OCI-LY3 (cell line): ENCODE results near the gene ALDH1L1.

Source experiments
- H2AFZ ChIP-seq: fragments of 200-600, 300-600 bp; shearing (Covaris generic); 2 replicates; pipeline ENCODE4 v1.6.0; 2014; ENCODE audit warnings: antibody characterized with exemption, low read depth, low read length
- H3K27ac ChIP-seq: fragments of 200-600, 300-600 bp; sonication (generic); 2 replicates; pipeline ENCODE4 v1.5.1; 2014; ENCODE audit warnings: mild to moderate bottlenecking, low read length, moderate library complexity, mixed read lengths
- H3K27me3 ChIP-seq: fragments of 200-600, 300-600 bp; sonication (generic); 2 replicates; pipeline ENCODE4 v1.6.1; 2014; ENCODE audit warnings: low read depth, low read length, mixed read lengths
- H3K36me3 ChIP-seq: fragments of 200-600, 300-600 bp; sonication (generic); replicated peaks from 2 replicates; pipeline ENCODE3; 2014; ENCODE audit warnings: low read depth, low read length, mixed read lengths
- H3K4me1 ChIP-seq: fragments of 300-600, 200-600 bp; sonication (generic); 2 replicates; pipeline ENCODE4 v1.6.1; 2014; ENCODE audit warnings: low read length, mixed read lengths
- H3K4me2 ChIP-seq: fragments of 200-600, 300-600 bp; sonication (generic); 2 replicates; pipeline ENCODE4 v1.6.1; 2014; ENCODE audit warnings: low read length, mixed read lengths
- H3K4me3 ChIP-seq: fragments of 300-600, 200-600 bp; sonication (generic); 2 replicates; pipeline ENCODE4 v1.5.1; 2014; ENCODE audit warnings: antibody characterized with exemption, mild to moderate bottlenecking, low read length, moderate library complexity
- H3K79me2 ChIP-seq: fragments of 300-600, 200-600 bp; shearing (Covaris generic); 2 replicates; pipeline ENCODE4 v1.6.1; 2014; ENCODE audit warnings: mild to moderate bottlenecking, low read length, mixed read lengths
- H3K9ac ChIP-seq: fragments of 300-600, 200-600 bp; shearing (Covaris generic); 2 replicates; pipeline ENCODE4 v1.6.0; 2014; ENCODE audit warnings: mild to moderate bottlenecking, low read length, moderate library complexity
- H3K9me3 ChIP-seq: fragments of 200-600, 300-600 bp; shearing (Covaris generic); 2 replicates; pipeline ENCODE4 v1.6.1; 2014; ENCODE audit warnings: low read length, mixed read lengths; ENCODE audit not compliant: insufficient read depth
- H4K20me1 ChIP-seq: fragments of 200-600, 300-600 bp; sonication (generic); 2 replicates; pipeline ENCODE4 v1.6.1; 2016; ENCODE audit warnings: low read length, mixed read lengths; ENCODE audit not compliant: insufficient read depth
- CTCF ChIP-seq: fragments of 200-600, 300-600 bp; sonication (generic); IDR thresholded peaks from 2 replicates; pipeline ENCODE4 v1.5.1; 2014; ENCODE audit warnings: antibody characterized with exemption, low read length, low read depth
- EZH2phosphoT487 ChIP-seq: fragments of 200-600 bp; shearing (Covaris generic); IDR thresholded peaks from 2 replicates; pipeline ENCODE4 v1.6.1; 2018; ENCODE audit warnings: antibody characterized with exemption, mixed run types, low read depth

Gene ALDH1L1

GRCh38 chr3:126119976-126120375 lies 60.4 kb downstream of the ALDH1L1 start:
- TF ChIP-seq CTCF (no peak), EZH2phosphoT487 (no peak)
- H3K4me1 ChIP-seq, result no peaks in the 10 kb centered on the region
- no peak overlapping the region for H3K4me3 ChIP-seq
- no peaks in the 10 kb centered on the region for H3K9me3 ChIP-seq
- no peak overlapping the region for H3K4me2 ChIP-seq
- no peaks in the 10 kb centered on the region for H3K36me3 ChIP-seq
- H3K79me2 ChIP-seq, result no peaks in the 10 kb centered on the region
- no peaks in the 10 kb centered on the region for H4K20me1 ChIP-seq
- no peak overlapping the region for H2AFZ ChIP-seq
- no peak overlapping the region for H3K9ac ChIP-seq
- peaks cover 26% of the 10 kb centered on the region for H3K27me3 ChIP-seq
- no peak overlapping the region for H3K27ac ChIP-seq

GRCh38 chr3:126119008-126119675 lies 61.2 kb downstream of the ALDH1L1 start:
- no peak for TF ChIP-seq CTCF
- no peak for TF ChIP-seq EZH2phosphoT487
- Histone ChIP-seq H2AFZ (no peak overlapping the region), H3K27me3 (peaks cover 26% of the 10 kb centered on the region), H4K20me1 (no peaks in the 10 kb centered on the region), H3K4me1 (no peaks in the 10 kb centered on the region), H3K79me2 (no peaks in the 10 kb centered on the region), H3K4me3 (no peak overlapping the region), H3K36me3 (no peaks in the 10 kb centered on the region), H3K4me2 (no peak overlapping the region), H3K9me3 (no peaks in the 10 kb centered on the region), H3K9ac (no peak overlapping the region), H3K27ac (no peak overlapping the region)

- H3K9me3 ChIP-seq, result no peaks in the 10 kb centered on the region
These were observed 61.8 kb downstream of the ALDH1L1 start for GRCh38 chr3:126118591-126118990.

GRCh38 chr3:126117786-126118185 lies 62.6 kb downstream of the ALDH1L1 start:
- no peak overlapping the region for H3K9ac ChIP-seq
- peaks cover 24% of the 10 kb centered on the region for H3K27me3 ChIP-seq
- H3K4me3 ChIP-seq, result no peak overlapping the region
- H3K9me3 ChIP-seq, result no peaks in the 10 kb centered on the region
- no peaks in the 10 kb centered on the region for H4K20me1 ChIP-seq
- no peak for TF ChIP-seq CTCF
- no peak for TF ChIP-seq EZH2phosphoT487
- H3K4me1 ChIP-seq, result no peaks in the 10 kb centered on the region
- H3K4me2 ChIP-seq, result no peak overlapping the region
- H3K36me3 ChIP-seq, result no peaks in the 10 kb centered on the region
- no peak overlapping the region for H2AFZ ChIP-seq
- H3K79me2 ChIP-seq, result no peaks in the 10 kb centered on the region
- no peak overlapping the region for H3K27ac ChIP-seq

More at GRCh38 chr3:126118591-126118990, 61.8 kb downstream of the ALDH1L1 start:
- Histone ChIP-seq H3K9ac (no peak overlapping the region), H3K36me3 (no peaks in the 10 kb centered on the region), H4K20me1 (no peaks in the 10 kb centered on the region), H3K4me1 (no peaks in the 10 kb centered on the region), H3K4me2 (no peak overlapping the region), H3K27me3 (peaks cover 26% of the 10 kb centered on the region), H3K79me2 (no peaks in the 10 kb centered on the region), H3K4me3 (no peak overlapping the region), H3K27ac (no peak overlapping the region), H2AFZ (no peak overlapping the region)
- no peak for TF ChIP-seq EZH2phosphoT487
- no peak for TF ChIP-seq CTCF
